Neuronal stem cell (in vitro differentiated cells): ENCODE measurements around the gene UGT1A3.

Experiments used
- DNase-seq: peaks from one replicate; pipeline ENCODE4 v3.0.0-alpha.2; 2013; ENCODE audit warnings: low spot score
- H2AFZ ChIP-seq: one replicate; pipeline ENCODE4 v1.6.1; 2013; ENCODE audit warnings: mild to moderate bottlenecking, low read length, inconsistent platforms
- H2AK5ac ChIP-seq: 2 replicates; pipeline ENCODE4 v1.6.1; 2013; ENCODE audit warnings: low read depth, mild to moderate bottlenecking, inconsistent platforms, low read length, moderate library complexity, mixed read lengths
- H2BK120ac ChIP-seq: 2 replicates; pipeline ENCODE4 v1.6.1; 2013; ENCODE audit warnings: low read depth, mild to moderate bottlenecking, inconsistent platforms, low read length, moderate library complexity, mixed read lengths
- H2BK12ac ChIP-seq: one replicate; pipeline ENCODE4 v1.6.1; 2013; ENCODE audit warnings: low read length, inconsistent platforms
- H2BK15ac ChIP-seq: 2 replicates; pipeline ENCODE4 v1.6.1; 2013; ENCODE audit warnings: mild to moderate bottlenecking, low read length, inconsistent platforms, mixed read lengths
- H2BK5ac ChIP-seq: one replicate; pipeline ENCODE4 v1.6.1; 2013; ENCODE audit warnings: inconsistent platforms, mild to moderate bottlenecking, low read length, moderate library complexity
- H3K14ac ChIP-seq: one replicate; pipeline ENCODE4 v1.6.1; 2013; ENCODE audit warnings: low read length, inconsistent platforms
- H3K18ac ChIP-seq: 2 replicates; pipeline ENCODE4 v1.6.1; 2013; ENCODE audit warnings: low read length, inconsistent platforms
- H3K23ac ChIP-seq: 2 replicates; pipeline ENCODE4 v1.6.1; 2013; ENCODE audit warnings: low read depth, mild to moderate bottlenecking, mixed read lengths, low read length, inconsistent platforms; ENCODE audit not compliant: poor library complexity
- H3K27ac ChIP-seq: replicated peaks from 3 replicates; pipeline ENCODE4 v1.5.1; 2013; ENCODE audit warnings: low read length, inconsistent platforms
- H3K27me3 ChIP-seq, 3 experiments: 2 replicates each; pipeline ENCODE4 v1.6.1; 2013; ENCODE audit warnings: low read length in 3 of 3, mild to moderate bottlenecking in 2 of 3, inconsistent platforms in 1 of 3, low read depth in 1 of 3, mixed read lengths in 1 of 3, moderate library complexity in 1 of 3; ENCODE audit not compliant: control insufficient read depth in 3 of 3, insufficient read depth in 3 of 3
- H3K36me3 ChIP-seq, 2 donors: replicated peaks in 1 of 2; 2 replicates each; pipeline ENCODE4 v1.6.1; 2013; ENCODE audit warnings: low read length in 2 of 2; ENCODE audit not compliant: control insufficient read depth in 2 of 2, insufficient read depth in 2 of 2
- H3K4ac ChIP-seq: 2 replicates; pipeline ENCODE4 v1.6.1; 2013; ENCODE audit warnings: inconsistent platforms, mild to moderate bottlenecking, low read length, moderate library complexity
- H3K4me1 ChIP-seq, 2 donors: 1 replicate in 1 of 2; 2 replicates in 1 of 2; pipeline ENCODE4 v1.6.1; 2013; ENCODE audit warnings: low read length in 2 of 2, low read depth in 1 of 2; ENCODE audit not compliant: control insufficient read depth in 2 of 2, insufficient read depth in 1 of 2
- H3K4me2 ChIP-seq: one replicate; pipeline ENCODE4 v1.6.1; 2013; ENCODE audit warnings: mild to moderate bottlenecking, low read length, inconsistent platforms; ENCODE audit not compliant: insufficient read depth, poor library complexity, severe bottlenecking
- H3K4me3 ChIP-seq, 2 donors: 2 replicates each; pipeline ENCODE4 v1.5.1; 2013; ENCODE audit warnings: low read length in 2 of 2, mild to moderate bottlenecking in 2 of 2, inconsistent platforms in 1 of 2, moderate library complexity in 1 of 2
- H3K79me1 ChIP-seq: one replicate; pipeline ENCODE4 v1.6.1; 2013; ENCODE audit warnings: low read depth, mild to moderate bottlenecking, inconsistent platforms, low read length, moderate library complexity
- H3K9ac ChIP-seq: one replicate; pipeline ENCODE4 v1.6.1; 2013; ENCODE audit warnings: mild to moderate bottlenecking, low read depth, low read length, inconsistent platforms; ENCODE audit not compliant: poor library complexity
- H3K9me3 ChIP-seq, 2 donors: replicated peaks in 1 of 2; 2 replicates each; pipeline versions ENCODE3 to v1.6.1; 2013; ENCODE audit warnings: low read length in 2 of 2, mild to moderate bottlenecking in 2 of 2, inconsistent platforms in 1 of 2, low read depth in 1 of 2, mixed read lengths in 1 of 2, moderate library complexity in 1 of 2; ENCODE audit not compliant: control insufficient read depth in 2 of 2, insufficient read depth in 1 of 2
- H4K8ac ChIP-seq: one replicate; pipeline ENCODE4 v1.6.1; 2013; ENCODE audit warnings: low read depth, mild to moderate bottlenecking, inconsistent platforms, low read length, moderate library complexity
- H4K91ac ChIP-seq: one replicate; pipeline ENCODE4 v1.6.1; 2013; ENCODE audit warnings: low read length, low read depth, mild to moderate bottlenecking, inconsistent platforms; ENCODE audit not compliant: poor library complexity
- WGBS, 2 donors: extraction: QIAGEN DNeasy Blood & Tissue Kit; methylation state at CpG; one replicate each; pipeline ENCODE4 v1.1.7; 2013; ENCODE audit warnings: missing lambda C conversion rate in 2 of 2, mixed read lengths in 1 of 2; ENCODE audit not compliant: insufficient read length in 2 of 2, insufficient replicate concordance in 1 of 2; ENCODE audit errors: extremely low coverage in 2 of 2; 5-methylcytosine and 5-hydroxymethylcytosine counted together

UGT1A3 gene

DNA sequence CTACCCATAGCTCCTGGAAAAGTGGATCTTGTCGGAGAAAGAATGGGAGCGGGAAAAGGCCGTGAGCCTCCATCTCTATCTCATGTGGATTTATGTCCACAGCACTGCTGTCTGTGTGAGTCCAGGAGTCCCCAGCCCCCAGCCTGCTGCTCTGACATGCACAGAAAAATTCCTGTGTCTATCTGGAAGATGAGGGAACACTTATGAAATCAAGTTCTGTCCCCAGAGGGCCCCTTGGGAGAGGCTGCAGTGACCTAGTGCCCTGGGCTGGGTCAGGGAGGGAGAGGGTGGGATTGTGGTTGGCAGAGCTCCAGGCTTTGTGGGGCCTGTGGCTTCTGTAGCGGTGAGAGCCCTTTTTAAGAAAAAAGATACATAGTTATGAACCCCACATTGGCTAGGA is 87.9 kb downstream of the UGT1A3 start:
- no CpG with 5 or more reads among the region's 4 CpGs for WGBS, 2 donors
- H3K27ac ChIP-seq = no peak overlapping the region
- H3K14ac ChIP-seq = no peak overlapping the region
- H2BK5ac ChIP-seq = no peak overlapping the region
- no peak overlapping the region for H3K4me3 ChIP-seq
- H4K91ac ChIP-seq = no peak overlapping the region
- H2BK12ac ChIP-seq = no peak overlapping the region
- no peak overlapping the region for H2BK15ac ChIP-seq
- H2AK5ac ChIP-seq = no peak overlapping the region
- peaks cover 0 to 2% of the 10 kb centered on the region in 2 donors for H3K4me1 ChIP-seq
- H3K36me3 ChIP-seq = no peaks in the 10 kb centered on the region
- no peak overlapping the region for H3K4me2 ChIP-seq
- H4K8ac ChIP-seq = no peak overlapping the region
- H3K79me1 ChIP-seq = no peaks in the 10 kb centered on the region
- H3K9ac ChIP-seq = no peak overlapping the region
- no peak overlapping the region for H3K23ac ChIP-seq
- no peak overlapping the region for H2BK120ac ChIP-seq
- H3K4ac ChIP-seq = no peak overlapping the region
- no peak overlapping the region for H3K18ac ChIP-seq
- peaks cover 0 to 3% (median 0%) of the 10 kb centered on the region in 3 experiments for H3K27me3 ChIP-seq
- DNase-seq = no peak
- H2AFZ ChIP-seq = no peak overlapping the region
- no peaks in the 10 kb centered on the region for H3K9me3 ChIP-seq

DNA sequence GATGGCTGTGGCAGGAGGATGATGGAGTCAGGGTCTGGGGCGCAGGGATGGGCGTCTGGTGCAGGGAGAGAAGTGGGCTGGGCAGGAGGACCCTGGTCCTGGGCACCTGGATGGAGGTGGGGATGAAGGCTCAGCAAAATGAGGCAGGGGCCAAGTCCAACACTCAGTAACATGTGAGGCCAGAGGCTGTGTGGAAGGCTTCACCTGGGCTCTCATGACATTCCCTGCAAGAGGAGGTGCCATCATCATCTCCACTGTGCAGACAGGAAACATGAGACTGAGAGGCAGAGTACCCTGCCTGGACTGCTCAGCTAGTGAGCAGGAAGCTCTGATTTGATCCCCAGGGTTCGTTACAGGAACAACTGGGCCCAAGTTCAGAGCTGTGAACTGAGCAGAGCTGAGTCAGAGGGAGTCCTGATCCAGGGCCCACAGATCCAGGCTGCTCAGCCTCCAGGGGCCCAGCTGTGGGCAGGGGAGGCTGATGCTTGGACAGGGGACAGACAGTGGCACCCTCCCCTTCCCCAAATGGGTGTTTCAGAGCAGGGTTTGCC is 88.6 kb downstream of the UGT1A3 start:
- Histone ChIP-seq H2BK15ac (no peak overlapping the region), H4K8ac (no peak overlapping the region), H2BK5ac (no peak overlapping the region), H3K4ac (no peak overlapping the region), H2AK5ac (peak overlapping the region; percentile 76), H3K36me3 (no peaks in the 10 kb centered on the region), H2BK12ac (no peak overlapping the region), H3K27ac (no peak overlapping the region), H3K4me1 (peaks cover 0 to 2% of the 10 kb centered on the region in 2 donors), H3K14ac (peak overlapping the region; percentile 3), H3K79me1 (no peaks in the 10 kb centered on the region), H3K23ac (no peak overlapping the region), H4K91ac (no peak overlapping the region), H3K18ac (peak overlapping the region; percentile 50), H2BK120ac (no peak overlapping the region), H3K4me3 (no peak overlapping the region), H3K9me3 (no peaks in the 10 kb centered on the region), H2AFZ (no peak overlapping the region), H3K9ac (peak overlapping the region; percentile 31), H3K4me2 (no peak overlapping the region), H3K27me3 (peaks cover 0 to 3% (median 0%) of the 10 kb centered on the region in 3 experiments)
- WGBS, 2 donors = no CpG with 5 or more reads among the region's 3 CpGs
- no peak for DNase-seq

GRCh38 chr2:233817995-233818638 is 89.3 kb downstream of the UGT1A3 start:
- no peak overlapping the region for H3K27ac ChIP-seq
- no peak overlapping the region for H3K4me3 ChIP-seq
- H4K91ac ChIP-seq = no peak overlapping the region
- H3K4me1 ChIP-seq = peaks cover 0 to 2% of the 10 kb centered on the region in 2 donors
- no peaks in the 10 kb centered on the region for H3K36me3 ChIP-seq
- H3K23ac ChIP-seq = peak overlapping the region; percentile 62
- H3K4ac ChIP-seq = no peak overlapping the region
- WGBS, 2 donors = no CpG with 5 or more reads among the region's 11 CpGs
- H2AK5ac ChIP-seq = peak overlapping the region; percentile 76
- peak overlapping the region; percentile 10 for H3K9ac ChIP-seq
- no peak overlapping the region for H2AFZ ChIP-seq
- no peak overlapping the region for H2BK5ac ChIP-seq
- H4K8ac ChIP-seq = no peak overlapping the region
- peaks cover 0 to 3% (median 0%) of the 10 kb centered on the region in 3 experiments for H3K27me3 ChIP-seq
- no peak overlapping the region for H2BK15ac ChIP-seq
- DNase-seq = no peak
- no peak overlapping the region for H3K4me2 ChIP-seq
- no peak overlapping the region for H2BK12ac ChIP-seq
- no peaks in the 10 kb centered on the region for H3K9me3 ChIP-seq
- no peaks in the 10 kb centered on the region for H3K79me1 ChIP-seq
- no peak overlapping the region for H2BK120ac ChIP-seq
- peak overlapping the region; percentile 61 for H3K18ac ChIP-seq
- H3K14ac ChIP-seq = no peak overlapping the region

DNA sequence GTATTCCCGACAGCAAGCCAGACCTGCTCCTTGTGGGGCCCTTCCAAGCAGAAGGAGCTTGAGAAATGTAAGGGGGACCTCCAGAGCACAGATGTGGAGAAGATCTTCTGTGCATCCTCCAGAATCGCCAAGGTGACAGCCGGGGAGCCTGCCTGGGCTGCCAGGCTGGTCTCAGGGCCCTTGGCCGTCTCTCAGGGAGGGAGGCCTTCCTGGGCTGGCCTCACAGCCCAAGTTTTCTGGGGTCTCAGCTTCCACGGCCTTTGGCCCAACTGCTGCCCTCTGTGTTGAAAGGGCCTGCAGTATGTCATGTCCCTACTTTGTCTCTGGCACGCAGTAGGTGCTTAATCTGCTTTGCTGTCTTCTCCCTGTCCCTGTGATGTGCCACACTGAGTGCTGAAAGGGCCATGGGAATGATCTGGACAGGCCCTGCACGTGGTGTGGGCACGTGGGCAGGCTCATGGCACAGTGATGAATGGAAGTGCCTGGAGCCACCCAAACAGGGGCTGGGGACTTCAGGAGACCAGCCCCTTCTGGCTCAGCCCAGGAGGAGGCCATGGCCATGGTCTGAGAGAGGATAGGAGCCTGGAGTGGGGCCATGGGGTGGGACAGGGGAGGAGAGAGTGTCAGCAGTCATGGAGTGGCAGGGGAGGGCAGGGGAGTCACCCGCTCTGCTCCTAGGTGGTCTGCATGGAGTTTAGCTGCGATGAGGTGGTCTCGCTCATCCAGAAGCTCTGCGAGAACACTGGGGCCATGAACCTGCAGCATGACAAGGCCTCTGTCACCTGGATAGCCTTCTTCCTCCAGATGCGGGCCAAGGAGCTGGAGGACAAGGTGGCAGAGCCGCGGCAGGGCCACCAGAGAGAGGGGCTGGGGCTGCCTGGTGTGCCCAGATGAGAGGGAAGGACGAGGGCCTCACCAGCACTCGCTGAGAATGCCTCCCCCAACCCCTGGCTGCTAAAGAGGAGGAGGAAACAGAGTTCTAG is 90.1 kb downstream of the UGT1A3 start:
- no peak overlapping the region for H4K8ac ChIP-seq
- H2BK5ac ChIP-seq = no peak overlapping the region
- peaks cover 0 to 2% of the 10 kb centered on the region in 2 donors for H3K4me1 ChIP-seq
- peak overlapping the region; percentile 49 for H2AK5ac ChIP-seq
- no peak for DNase-seq
- H2AFZ ChIP-seq = no peak overlapping the region
- no CpG with 5 or more reads among the region's 17 CpGs for WGBS, 2 donors
- H3K14ac ChIP-seq = peak overlapping the region; percentile 42
- no peaks in the 10 kb centered on the region for H3K9me3 ChIP-seq
- H2BK15ac ChIP-seq = peak overlapping the region; percentile 35
- H3K79me1 ChIP-seq = no peaks in the 10 kb centered on the region
- H2BK120ac ChIP-seq = no peak overlapping the region
- no peak overlapping the region for H3K23ac ChIP-seq
- H3K27ac ChIP-seq = no peak overlapping the region
- H3K9ac ChIP-seq = no peak overlapping the region
- no peak overlapping the region for H3K18ac ChIP-seq
- H3K36me3 ChIP-seq = no peaks in the 10 kb centered on the region
- H3K4ac ChIP-seq = no peak overlapping the region
- H3K27me3 ChIP-seq = peaks cover 0 to 3% (median 0%) of the 10 kb centered on the region in 3 experiments
- no peak overlapping the region for H2BK12ac ChIP-seq
- no peak overlapping the region for H3K4me3 ChIP-seq
- no peak overlapping the region for H4K91ac ChIP-seq
- H3K4me2 ChIP-seq = no peak overlapping the region
